HG03469 (cell line): Measurements from ENCODE around the gene ZNF646.
"Not testable (repeated sequence)": the region's sequence is repeated elsewhere in the genome, so short reads cannot be mapped to it uniquely, and the experiment has no call there.

Experiments
- ATAC-seq: cut with Tn5 transposase; IDR thresholded peaks from one replicate; pipeline ENCODE4 v1.9.1; 2021; ENCODE audit warnings: mild to moderate bottlenecking, moderate library complexity, moderate number of reproducible peaks; ENCODE audit not compliant: unreplicated experiment

Gene ZNF646

DNA sequence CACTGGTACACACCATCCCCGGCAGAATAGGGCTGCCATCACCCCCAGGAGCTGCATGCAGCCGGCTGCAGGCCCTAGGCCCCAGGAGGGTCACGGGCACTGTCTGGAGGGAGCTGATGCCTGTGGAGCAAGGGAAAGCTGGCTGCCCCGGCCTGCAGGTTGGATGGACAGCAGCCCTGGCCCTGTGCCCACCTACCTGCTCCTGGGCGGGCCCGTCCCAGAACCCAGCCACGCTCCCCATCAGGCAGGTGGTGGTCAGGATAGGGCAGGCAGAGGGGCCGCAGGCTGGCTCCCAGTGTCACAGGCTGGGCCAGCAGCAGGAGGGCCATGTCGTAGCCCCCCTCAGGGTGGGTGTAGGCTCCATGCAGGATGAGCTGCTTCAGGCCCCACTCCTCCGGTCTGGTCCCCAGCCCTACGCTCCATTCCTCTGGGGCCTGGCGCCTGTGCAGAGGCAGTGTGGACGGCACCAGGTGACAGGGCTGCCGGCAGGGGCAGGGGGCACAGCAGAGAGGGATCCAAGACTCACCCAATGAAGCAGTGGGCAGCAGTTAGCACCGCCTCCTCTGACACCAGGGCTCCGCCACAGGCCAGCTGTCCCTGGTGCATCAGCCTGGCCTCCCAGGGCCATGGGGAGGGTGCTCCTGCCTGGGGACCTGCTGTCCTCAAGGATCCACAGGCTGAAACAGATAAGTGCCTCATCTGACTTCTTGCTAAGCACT, 10.5 kb downstream of the ZNF646 start:
- ATAC-seq, result no peak

DNA sequence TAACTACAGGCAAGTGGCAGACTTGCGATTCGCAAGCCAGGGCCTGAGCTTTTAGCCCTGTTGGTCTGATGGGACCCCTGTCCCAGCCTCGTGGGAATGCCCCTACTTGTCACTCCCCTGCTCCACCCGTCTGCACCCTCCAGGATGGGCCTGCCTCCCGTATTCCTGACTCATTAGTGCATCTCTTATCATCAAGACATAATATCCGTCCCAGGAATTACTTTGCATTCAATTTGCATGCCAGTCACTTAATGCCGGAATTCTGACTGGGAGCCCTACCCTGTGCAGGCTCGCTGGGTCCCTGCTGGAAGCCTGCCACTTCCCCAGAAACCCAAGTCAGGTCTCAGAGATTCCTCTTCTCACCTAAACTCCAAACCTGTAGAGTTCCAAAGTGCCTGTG, 11.2 kb downstream of the ZNF646 start:
- ATAC-seq, result no peak

GRCh38 chr16:31085873-31086628, 11.8 kb downstream of the ZNF646 start:
- no peak for ATAC-seq

- ATAC-seq, result no peak
Measured at GRCh38 chr16:31086629-31086906, 12.3 kb downstream of the ZNF646 start.

DNA sequence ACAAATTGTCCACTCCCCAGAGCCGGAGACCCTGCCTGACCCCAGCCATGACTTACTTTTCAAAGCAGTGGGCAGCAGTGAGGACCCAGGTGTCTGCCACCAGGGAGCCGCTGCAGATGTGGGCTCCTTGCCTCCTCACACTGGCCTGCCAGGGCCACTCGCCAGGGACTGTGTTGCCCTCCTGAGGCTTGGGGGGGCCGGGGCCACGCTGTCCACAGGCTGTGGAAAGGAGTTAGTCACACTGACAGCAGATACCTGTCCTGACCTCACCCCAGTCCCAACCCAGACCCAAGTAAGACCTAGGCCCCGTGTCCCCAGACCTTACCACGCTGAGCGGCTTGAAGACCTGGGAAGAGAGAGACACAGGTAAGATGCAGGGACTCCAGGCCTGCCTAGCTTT, 13.3 kb downstream of the ZNF646 start:
- no peak for ATAC-seq

GRCh38 chr16:31087971-31088370, 13.7 kb downstream of the ZNF646 start:
- ATAC-seq, result no peak

- ATAC-seq, result no peak
Measured at GRCh38 chr16:31088459-31089183, 14.4 kb downstream of the ZNF646 start, which contains the start of gene PRSS53. PRSS53 (minus strand) TSS chr16:31088943; CDS start chr16:31088809, 134 bp downstream.

- no peak for ATAC-seq
Measured at GRCh38 chr16:31089199-31089598, 15.0 kb downstream of the ZNF646 start.

DNA sequence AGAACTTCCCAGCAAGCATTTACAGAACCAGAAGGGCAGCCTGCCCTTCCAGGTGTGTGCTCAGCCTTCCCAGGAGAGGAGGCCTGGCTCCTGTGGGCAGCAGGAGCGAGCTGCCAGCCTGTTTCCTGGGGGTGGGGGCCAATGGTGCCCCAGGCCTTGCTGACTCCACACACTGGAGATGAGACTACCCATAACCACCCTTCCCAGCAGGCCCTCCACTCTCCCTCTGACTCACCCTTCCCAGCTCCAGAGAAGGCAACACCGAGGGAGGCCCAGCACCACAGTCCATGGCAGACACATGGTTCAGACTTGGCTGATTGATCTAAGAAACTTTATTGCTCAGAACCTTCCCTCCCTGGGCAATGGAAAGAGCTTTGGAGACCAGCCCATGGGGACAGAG, 16.3 kb downstream of the ZNF646 start:
- no peak for ATAC-seq

- ATAC-seq, result no peak
Measured at GRCh38 chr16:31092330-31092729, 18.1 kb downstream of the ZNF646 start.

GRCh38 chr16:31093132-31093703, 19.0 kb downstream of the ZNF646 start:
- ATAC-seq, result no peak

DNA sequence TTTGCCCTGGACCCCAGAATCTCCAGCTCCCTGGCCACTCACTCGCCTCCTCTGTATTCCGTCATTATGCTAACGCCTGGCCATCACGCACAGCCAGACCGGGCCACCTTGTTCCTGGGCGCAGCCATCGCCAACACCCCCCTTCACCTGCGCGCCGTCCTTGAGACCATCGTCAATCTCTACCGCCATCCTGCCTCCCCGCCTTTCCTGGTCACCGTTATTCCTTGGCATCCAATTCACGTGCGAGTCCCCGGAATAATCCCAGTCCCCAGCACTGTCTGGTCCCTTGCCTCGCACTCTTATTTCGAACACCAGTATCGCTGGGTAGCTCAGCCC, 19.8 kb downstream of the ZNF646 start:
- no peak for ATAC-seq

DNA sequence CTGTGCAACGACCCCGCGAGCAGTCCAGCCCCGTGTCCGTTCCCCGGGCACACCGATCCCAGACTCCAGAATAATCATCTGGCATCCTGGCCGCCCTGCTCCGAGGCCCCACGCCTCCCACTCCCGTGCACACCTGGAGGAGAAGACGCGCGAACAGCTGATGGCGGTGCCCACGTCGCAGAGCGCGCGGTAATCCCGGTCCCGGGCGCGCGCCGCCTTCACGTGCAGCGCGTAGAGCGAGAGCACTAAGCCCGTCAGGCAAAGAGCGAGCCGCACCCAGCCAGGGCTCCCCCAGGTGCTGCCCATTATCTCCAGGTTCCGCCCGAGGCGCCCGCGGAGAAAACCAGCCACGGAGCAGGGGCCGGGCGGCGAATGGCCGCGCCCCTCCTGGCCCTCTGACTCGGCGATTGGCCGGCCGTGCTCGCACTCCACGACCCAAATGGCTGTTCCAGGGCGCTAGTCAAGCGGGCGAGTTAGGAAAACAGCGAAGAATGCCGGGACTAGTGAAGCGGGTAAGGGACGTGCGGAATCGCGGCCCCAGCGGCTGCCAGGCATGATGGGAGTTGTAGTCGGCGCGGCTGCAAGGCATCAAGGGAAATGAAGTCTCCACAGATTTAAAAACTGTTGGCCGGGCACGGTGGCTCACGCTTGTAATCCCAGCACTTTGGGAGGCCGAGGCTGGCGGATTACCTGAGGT, 20.4 kb downstream of the ZNF646 start, which contains the start of gene VKORC1:
Gene VKORC1 (minus strand): TSS at position 374 of the 697 bp plus-strand sequence. CDS start 68 bp downstream, at position 306.
- peak; percentile 69 for ATAC-seq

DNA sequence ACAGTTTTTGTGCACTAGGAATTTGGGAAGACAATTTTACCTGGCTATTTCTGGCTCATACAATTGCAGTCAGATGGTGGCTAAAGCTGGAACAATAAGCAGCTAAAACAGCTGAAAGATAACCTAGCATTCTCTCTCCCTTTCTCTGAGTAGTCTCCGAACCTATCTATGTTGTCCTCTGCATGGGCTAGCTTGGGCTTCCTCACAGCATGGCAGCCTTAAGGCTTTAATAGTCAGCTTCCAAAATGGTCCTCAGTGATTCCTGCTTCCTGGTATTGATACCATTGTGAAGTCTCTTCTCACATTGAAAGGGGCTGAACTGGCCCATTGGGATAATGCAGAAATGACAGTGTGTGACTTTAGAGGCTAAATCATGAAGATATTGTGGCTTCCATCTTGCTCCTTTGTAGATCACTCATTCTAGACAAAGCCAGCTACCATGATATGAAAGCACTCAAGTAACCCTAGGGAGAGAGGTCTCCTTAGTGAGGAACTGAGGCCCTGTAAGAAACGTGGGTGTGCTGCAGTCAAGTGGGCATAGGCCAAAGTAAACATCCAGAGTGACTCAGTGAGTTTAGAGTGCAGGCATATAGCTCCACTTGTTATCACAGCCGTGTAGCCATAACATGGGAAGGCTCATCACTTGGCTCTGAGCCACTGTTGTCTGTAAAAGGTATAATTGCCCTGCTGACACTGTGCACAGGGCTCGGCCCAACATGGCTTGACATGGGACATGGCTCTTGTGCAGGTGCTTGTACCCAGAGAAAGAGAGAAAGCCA, 25.8 kb downstream of the ZNF646 start:
- ATAC-seq, result no peak

DNA sequence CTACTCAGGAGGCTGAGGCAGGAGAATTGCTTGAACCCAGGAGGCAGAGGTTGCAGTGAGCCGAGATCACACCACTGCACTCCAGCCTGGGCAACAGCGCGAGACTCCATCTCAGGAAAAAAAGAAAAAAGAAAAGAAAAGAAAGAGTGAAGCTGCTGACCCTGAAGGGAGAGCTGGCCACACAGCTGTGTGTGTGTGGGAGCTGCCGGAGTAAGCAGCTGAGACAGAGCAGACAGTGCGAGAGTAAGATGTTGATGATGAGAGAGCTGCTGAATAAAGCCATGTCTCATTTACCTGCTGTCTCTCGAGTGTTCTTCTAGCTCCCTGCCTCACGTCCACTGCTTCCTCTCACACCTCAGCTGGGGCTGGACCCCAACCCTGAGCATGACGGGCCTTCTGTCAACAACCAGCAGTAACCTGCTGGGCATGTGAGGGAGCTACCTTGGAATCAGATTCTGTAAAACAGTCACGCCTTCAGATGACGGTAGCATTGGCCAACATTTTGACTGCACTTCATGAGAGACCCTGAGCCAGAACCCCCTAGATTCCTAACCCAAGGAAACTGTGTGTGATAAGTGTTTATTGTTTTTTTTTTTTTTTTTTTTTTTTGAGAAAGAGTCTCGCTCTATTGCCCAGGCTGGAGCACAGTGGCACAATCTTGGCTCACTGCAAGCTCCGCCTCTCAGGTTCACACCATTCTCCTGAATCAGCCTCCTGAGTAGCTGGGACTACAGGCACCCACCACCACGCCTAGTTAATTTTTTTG, 26.8 kb downstream of the ZNF646 start:
- ATAC-seq, result not testable (repeated sequence)

GRCh38 chr16:31105677-31106213, 31.5 kb downstream of the ZNF646 start:
- ATAC-seq, result no peak

DNA sequence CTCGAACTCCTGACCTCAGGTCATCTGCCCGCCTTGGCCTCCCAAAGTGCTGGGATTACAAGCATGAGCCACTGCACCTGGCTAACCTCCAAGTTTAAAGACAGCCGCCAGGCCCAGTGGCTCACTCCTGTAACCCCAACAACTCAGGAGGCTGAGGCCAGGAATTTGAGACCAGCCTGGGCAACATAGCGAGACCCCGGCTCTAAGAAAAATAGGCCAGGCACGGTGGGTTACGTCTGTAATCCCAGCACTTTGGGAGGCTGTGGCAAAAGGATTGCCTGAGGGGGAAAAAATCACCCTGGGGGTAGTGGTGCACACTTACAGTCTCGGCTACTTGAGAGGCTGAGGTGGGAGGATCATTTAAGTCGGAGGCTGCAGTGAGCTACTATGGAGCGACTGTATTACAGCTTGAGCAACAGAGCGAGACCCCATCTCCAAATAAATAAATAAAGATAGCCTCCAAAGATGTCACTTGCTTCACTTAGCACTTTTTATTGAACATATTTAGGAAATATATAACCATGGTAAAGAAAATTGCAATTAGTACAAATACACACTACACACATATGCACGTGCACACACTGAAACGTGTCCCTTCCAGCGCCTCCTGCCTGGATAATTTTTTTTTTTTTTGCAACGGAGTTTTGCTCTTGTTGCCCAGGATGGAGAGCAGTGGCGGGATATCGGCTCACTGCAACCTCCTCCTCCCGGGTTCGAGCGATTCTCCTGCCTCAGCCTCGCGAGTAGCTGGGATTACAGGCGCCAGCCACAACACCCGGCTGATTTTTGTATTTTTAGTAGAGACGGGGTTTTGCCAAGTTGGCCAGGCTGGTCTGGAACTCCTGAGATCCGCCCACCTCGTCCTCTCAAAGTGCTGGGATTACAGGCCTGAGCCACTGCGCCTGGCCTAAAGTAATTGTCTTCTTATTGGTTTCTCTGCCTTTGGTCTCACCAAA, 32.6 kb downstream of the ZNF646 start:
- no peak for ATAC-seq

- no peak for ATAC-seq
Measured at GRCh38 chr16:31107465-31107867, 33.2 kb downstream of the ZNF646 start.
